Testis (tissue), 2 donors: Measurements from ENCODE around the gene CYP3A4.

Source experiments
- CTCF ChIP-seq, 3 experiments: fragments of 450-650 bp in 2 of 3; fragments of 200-600 bp in 1 of 3; sonication (generic) in 1 of 3; IDR thresholded peaks; one replicate each; pipeline ENCODE4 v1.5.1; 2016 to 2019; ENCODE audit warnings: antibody characterized with exemption in 3 of 3, mild to moderate bottlenecking in 2 of 3, moderate library complexity in 1 of 3
- POLR2A ChIP-seq: fragments of 450-650 bp; IDR thresholded peaks from one replicate; pipeline ENCODE4 v1.6.1; 2017; ENCODE audit warnings: antibody characterized with exemption, mild to moderate bottlenecking, moderate library complexity

GRCh38 chr7:99766484-99767099, 17.4 kb downstream of the CYP3A4 start:
- TF ChIP-seq CTCF (IDR thresholded peaks at IDR 0.05) (no peak), POLR2A (no peak)
